ENCODE measurements around the gene CEND1.

CEND1 gene

DNA sequence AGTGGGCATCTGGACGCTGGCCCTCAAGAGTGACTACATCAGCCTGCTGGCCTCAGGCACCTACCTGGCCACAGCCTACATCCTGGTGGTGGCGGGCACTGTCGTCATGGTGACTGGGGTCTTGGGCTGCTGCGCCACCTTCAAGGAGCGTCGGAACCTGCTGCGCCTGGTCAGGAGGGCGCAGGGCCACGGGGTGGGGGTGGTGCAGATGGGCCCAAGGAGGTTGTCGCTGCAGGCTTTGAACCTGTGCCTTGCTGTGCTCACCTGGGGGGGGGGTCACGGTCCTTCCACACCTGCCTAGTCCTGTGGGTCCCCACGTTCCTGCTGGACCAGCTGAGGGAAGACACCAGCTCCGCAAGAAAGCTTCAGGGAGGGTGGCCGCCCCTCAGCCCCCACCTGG is 46.4 kb upstream of the CEND1 start:
- no peak overlapping the region for H3K4me3 ChIP-seq (ENCODE audit: low read depth, low read length)
- TF ChIP-seq, protein P1, sequence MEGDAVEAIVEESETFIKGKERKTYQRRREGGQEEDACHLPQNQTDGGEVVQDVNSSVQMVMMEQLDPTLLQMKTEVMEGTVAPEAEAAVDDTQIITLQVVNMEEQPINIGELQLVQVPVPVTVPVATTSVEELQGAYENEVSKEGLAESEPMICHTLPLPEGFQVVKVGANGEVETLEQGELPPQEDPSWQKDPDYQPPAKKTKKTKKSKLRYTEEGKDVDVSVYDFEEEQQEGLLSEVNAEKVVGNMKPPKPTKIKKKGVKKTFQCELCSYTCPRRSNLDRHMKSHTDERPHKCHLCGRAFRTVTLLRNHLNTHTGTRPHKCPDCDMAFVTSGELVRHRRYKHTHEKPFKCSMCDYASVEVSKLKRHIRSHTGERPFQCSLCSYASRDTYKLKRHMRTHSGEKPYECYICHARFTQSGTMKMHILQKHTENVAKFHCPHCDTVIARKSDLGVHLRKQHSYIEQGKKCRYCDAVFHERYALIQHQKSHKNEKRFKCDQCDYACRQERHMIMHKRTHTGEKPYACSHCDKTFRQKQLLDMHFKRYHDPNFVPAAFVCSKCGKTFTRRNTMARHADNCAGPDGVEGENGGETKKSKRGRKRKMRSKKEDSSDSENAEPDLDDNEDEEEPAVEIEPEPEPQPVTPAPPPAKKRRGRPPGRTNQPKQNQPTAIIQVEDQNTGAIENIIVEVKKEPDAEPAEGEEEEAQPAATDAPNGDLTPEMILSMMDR (IDR thresholded peaks at IDR 0.05; ENCODE audit: borderline replicate concordance, insufficient read depth, low read depth, low read length), result no peak

DNA sequence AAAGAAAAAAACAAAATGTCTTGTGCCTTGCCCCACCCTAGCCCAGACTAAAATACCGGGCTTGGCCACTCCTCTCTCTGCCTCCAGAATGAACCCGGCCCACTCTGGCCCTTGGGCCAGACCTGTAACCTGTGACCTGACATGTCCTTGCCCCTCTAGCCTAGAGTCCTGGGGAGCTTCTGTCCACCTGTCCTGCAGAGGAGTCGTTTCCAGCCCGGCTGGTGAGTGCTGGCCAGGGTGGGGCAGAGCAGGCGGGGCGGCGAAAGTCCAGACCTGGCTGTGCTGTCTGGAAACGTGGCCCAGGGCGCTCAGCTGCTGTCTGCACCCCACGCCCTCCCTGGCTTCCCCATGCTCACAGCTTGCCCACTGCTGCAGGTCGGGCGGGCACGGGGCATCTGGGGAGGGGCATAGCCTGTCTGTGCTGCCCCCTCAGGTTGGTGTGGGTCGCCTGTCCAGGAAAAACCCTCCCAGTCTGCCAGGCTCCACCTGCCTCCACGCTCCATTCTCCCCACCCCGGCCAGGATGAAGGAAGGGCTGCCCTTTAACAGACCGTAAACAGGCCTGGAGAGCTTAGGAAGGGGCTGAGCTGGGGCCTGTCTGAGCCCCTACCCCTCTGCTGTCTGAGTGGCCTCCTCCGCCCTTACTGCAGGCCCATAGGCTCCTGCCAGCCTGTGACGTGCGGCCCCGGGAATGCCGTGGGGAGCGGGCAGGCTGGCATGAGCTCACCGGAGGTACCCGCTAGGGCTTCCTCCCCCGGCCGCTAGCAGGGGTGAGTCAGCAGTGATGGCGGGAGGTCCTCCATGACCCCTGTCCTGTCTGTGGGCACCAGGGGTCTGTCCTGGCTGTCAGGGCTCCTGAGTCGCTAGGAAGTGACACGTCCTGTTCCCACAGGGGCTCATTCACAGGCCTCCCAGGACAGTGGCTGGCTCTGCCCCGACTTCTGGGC is 44.8 kb upstream of the CEND1 start:
- TF ChIP-seq, protein P1 (IDR thresholded peaks at IDR 0.05; ENCODE audit: borderline replicate concordance, insufficient read depth, low read depth, low read length), result no peak
- H3K4me3 ChIP-seq (ENCODE audit: low read depth, low read length), result no peak overlapping the region

DNA sequence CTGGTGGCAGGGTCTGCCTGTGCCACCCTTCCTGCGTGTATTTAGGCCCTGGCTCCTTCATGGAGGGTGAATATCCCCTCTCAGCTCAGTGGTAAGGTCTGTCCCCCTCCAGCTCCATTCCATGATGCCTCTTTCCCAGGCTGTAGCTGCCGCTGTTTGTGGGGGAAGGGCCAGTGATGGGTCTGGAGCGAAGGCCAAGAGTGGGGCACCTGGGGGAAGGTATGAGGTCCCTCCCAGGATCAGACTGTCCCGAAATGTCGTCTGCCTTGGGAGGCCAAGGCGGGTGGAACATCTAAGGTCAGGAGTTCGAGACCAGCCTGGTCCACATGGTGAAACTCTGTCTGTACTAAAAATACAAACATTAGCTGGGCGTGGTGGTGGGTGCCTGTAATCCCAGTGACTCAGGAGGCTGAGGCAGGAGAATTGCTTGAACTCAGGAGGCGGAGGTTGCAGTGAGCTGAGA is 44.0 kb upstream of the CEND1 start:
- H3K4me3 ChIP-seq (ENCODE audit: low read depth, low read length), result no peak overlapping the region
- TF ChIP-seq, protein P1 (IDR thresholded peaks at IDR 0.05; ENCODE audit: borderline replicate concordance, insufficient read depth, low read depth, low read length), result no peak

DNA sequence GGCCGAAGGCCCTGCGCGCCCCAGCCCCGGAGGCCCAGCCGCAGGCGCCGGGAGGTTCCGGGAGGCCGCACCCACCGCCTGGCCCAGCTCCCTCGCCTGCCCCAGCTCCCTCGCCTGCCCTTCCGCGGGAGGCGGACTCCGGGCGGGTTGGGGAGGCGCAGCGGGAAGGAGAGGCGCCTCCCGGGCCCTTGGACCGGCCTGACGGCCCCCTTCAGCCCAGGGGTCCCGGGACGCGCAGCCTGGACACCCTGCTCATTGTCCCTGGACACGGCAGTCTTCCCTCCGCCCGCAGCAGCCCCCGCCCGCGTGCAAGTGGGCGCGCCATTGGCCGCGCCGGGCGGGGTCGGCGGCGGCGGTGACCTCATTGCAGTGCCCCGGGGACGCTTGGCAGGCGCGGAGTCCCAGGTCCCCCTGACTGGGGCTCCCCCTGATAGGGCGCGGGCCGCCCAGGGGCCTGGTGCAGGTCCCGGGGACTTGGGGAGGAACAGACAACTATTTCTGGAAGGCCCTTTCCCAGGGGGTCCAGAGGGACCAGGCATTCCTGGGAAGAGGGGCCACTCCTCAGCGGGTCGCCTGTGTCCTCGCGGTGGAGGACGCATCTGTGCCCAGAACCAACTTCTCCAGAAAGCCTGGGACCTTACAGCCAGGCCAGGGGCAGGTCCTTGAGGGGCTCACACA is 43.4 kb upstream of the CEND1 start:
- TF ChIP-seq, protein P1 (IDR thresholded peaks at IDR 0.05; ENCODE audit: borderline replicate concordance, insufficient read depth, low read depth, low read length), result no peak
- H3K4me3 ChIP-seq (ENCODE audit: low read depth, low read length), result peak overlapping the region; percentile 63

DNA sequence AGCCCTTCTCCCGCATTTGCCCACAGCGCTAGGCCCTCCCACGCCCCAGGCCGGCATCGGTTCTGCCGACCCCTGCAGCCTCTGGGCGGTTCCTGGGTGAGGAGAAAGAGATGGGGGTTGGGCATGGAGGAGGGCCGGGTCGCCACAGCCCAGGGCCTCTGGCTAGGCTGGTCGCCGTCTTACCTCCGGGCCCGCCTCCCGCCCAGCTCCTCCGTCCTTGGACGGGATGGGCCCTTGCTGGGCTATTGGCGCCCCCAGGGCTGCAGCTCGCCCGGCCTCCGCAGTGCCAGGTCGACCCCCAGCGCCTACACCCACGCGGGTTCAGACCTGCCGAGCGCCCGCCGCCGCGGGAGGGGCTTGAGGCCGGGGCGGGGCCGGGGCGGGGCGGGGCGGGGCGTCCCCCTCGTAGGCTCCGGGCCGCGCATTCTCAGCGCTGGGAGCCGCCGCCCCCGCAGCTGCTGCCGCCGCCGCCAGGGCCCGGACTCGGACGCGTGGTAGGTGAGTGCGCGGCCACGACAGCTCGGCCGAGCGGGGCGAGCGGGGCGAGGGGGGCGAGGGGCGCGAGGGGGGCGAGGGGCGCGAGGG is 42.7 kb upstream of the CEND1 start, which contains the start of gene CD151:
CD151 (plus strand) TSS at position 424 of the 585 bp plus-strand sequence. CDS start 3,118 bp downstream, outside the sequence.
- H3K4me3 ChIP-seq (ENCODE audit: low read depth, low read length), result peak within 1 kb of the TSS; percentile 63
- TF ChIP-seq, protein P1 (IDR thresholded peaks at IDR 0.05; ENCODE audit: borderline replicate concordance, insufficient read depth, low read depth, low read length), result no peak

DNA sequence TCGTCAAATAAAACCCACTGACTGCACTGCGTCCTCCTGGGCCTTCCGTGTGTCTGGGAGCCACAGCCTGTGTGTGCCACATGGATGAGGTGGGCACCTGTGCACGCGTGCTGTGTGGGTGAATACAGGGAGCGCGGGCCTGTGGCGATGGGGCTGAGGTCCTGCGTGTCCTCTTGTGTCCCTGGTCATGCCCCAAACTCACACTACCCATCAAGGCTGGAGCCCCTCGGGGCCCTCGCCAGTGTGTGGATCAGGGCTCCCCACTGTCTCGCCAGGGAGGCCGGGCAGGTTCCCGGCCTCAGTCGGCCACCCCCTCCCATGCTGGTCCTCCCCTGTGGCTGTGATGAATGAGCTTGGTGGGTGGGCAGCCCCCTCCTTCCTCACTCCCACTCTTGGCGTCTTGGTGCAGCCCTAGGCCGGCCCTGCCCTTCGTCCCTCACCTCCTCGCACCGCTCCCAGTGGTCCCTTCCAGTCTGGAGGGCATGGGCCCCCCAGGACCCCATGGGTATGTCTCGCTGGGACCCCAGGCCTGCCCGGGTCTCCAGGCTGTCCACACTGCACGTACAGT is 42.2 kb upstream of the CEND1 start:
- TF ChIP-seq, protein P1 (IDR thresholded peaks at IDR 0.05; ENCODE audit: borderline replicate concordance, insufficient read depth, low read depth, low read length), result no peak
- H3K4me3 ChIP-seq (ENCODE audit: low read depth, low read length), result no peak overlapping the region

Data from GM12875 (cell line).